Hepatocyte (in vitro differentiated cells): ENCODE results near the gene SUMO3. TPM values are rescaled to one million over a fixed set of nuclear protein-coding genes. Genes with fewer than 3 reads are reported as not detected.

Experiments
- DNase-seq: peaks from one replicate; pipeline ENCODE4 v3.0.0-alpha.2; 2016; ENCODE audit warnings: low spot score
- H2AFZ ChIP-seq: fragments of 200-600 bp; sonication (generic); 2 replicates; pipeline ENCODE4 v1.6.0; 2016; ENCODE audit warnings: antibody characterized with exemption, mild to moderate bottlenecking
- H3K27ac ChIP-seq: fragments of 200-600 bp; sonication (generic); 2 replicates; pipeline ENCODE4 v1.5.1; 2016; ENCODE audit warnings: mild to moderate bottlenecking
- H3K27me3 ChIP-seq: fragments of 200-600 bp; sonication (generic); 2 replicates; pipeline ENCODE4 v1.6.1; 2016
- H3K36me3 ChIP-seq: fragments of 200-600 bp; sonication (generic); replicated peaks from 2 replicates; pipeline ENCODE4 v1.5.1; 2016; ENCODE audit warnings: low read depth; ENCODE audit not compliant: insufficient read depth
- H3K4me1 ChIP-seq: fragments of 200-600 bp; sonication (generic); 2 replicates; pipeline ENCODE4 v1.5.1; 2016; ENCODE audit warnings: mild to moderate bottlenecking, moderate library complexity; ENCODE audit not compliant: insufficient read depth
- H3K4me2 ChIP-seq: fragments of 200-600 bp; sonication (generic); 2 replicates; pipeline ENCODE4 v1.6.0; 2016
- H3K4me3 ChIP-seq: fragments of 200-600 bp; sonication (generic); 2 replicates; pipeline ENCODE4 v1.5.1; 2016; ENCODE audit warnings: mild to moderate bottlenecking
- H3K79me2 ChIP-seq: fragments of 200-600 bp; sonication (generic); 2 replicates; pipeline ENCODE4 v1.6.0; 2017; ENCODE audit warnings: mild to moderate bottlenecking
- H3K9me2 ChIP-seq: fragments of 200-600 bp; sonication (generic); replicated peaks from 2 replicates; pipeline ENCODE4 v1.6.0; 2017; ENCODE audit warnings: mild to moderate bottlenecking; ENCODE audit not compliant: insufficient read depth
- H3K9me3 ChIP-seq: fragments of 200-600 bp; sonication (generic); 2 replicates; pipeline ENCODE4 v1.5.1; 2016; ENCODE audit warnings: low read depth, mild to moderate bottlenecking
- H4K20me1 ChIP-seq: fragments of 200-600 bp; sonication (generic); 2 replicates; pipeline ENCODE4 v1.6.0; 2016; ENCODE audit warnings: mild to moderate bottlenecking; ENCODE audit not compliant: insufficient read depth, poor library complexity, severe bottlenecking
- EZH2 ChIP-seq: fragments of 200-600 bp; sonication (generic); IDR thresholded peaks from 2 replicates; pipeline ENCODE4 v1.6.1; 2016; ENCODE audit warnings: antibody characterized with exemption, mild to moderate bottlenecking, borderline replicate concordance
- EZH2phosphoT487 ChIP-seq: fragments of 200-600 bp; sonication (generic); IDR thresholded peaks from one replicate; pipeline ENCODE4 v1.6.1; 2018; ENCODE audit warnings: antibody characterized with exemption, mild to moderate bottlenecking, low read depth, moderate library complexity; ENCODE audit not compliant: unreplicated experiment, severe bottlenecking
- WGBS: methylation state at CpG from one replicate; pipeline ENCODE4 v1.1.6; 2016; ENCODE audit warnings: low lambda C conversion rate; ENCODE audit errors: missing lambda C conversion rate; 5-methylcytosine and 5-hydroxymethylcytosine counted together
- polyA plus RNA-seq: library from polyadenylated mRNA; unstranded; fragments of >200 nt; fragmentation: Nextera tagmentation; extraction: Ambion mirVana; gene quantifications from 2 replicates; pipeline ENCODE4 v1.2.1, GENCODE V29; 2016
- total RNA-seq: library from RNA; depleted of rRNA; stranded (reverse); fragments of >200 nt; gene quantifications from 2 replicates; pipeline ENCODE4 v1.2.3, GENCODE V29; 2014
- TF ChIP-seq, protein P1 (sequence below): fragments of 200-600 bp; sonication (generic); IDR thresholded peaks from 2 replicates; pipeline ENCODE4 v1.5.1; 2016; ENCODE audit warnings: antibody characterized with exemption, mild to moderate bottlenecking; ENCODE audit not compliant: poor library complexity

SUMO3 gene
- total and polyA plus RNA-seq, 2 experiments from 2014 or later = 68.5 to 97.0 TPM

DNA sequence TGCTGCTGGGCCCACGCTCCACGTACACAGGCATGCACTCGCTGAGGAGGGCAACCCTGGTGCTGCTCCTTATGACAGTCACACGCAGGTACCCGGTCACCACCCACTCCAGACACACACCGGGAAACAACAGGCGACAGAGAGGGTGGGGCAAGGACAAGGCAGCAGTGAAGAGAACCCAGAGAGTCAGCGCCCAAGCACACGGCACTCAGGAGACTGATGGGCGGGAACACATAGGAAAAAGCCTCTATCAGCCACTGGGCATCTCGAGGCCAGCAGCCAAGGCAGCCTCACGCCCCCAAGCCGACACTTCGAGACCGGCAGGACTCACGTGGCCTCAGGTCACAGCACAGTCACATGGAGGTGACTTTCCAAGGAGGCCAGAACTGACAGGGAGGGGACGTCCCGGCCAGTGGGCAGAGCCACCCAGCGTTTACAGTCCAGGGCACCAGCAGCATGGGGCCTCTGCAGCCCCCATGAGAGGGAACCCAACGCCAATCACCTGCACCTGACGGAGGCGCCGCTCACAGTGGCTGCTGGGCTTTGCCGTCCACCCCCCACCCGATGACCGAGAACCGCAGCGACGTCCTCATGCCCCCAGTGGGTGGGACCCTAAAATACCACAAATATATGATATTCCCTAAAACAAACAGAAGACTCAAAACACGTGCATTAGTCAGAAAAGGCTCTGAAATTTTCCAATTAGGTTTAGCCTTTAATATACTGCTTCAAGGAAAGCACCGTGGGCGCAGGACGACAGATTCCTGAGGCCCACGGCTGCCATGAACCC lies 35.9 kb upstream of the SUMO3 start:
- peaks cover 31% of the 10 kb centered on the region for H3K4me1 ChIP-seq
- H3K79me2 ChIP-seq = peaks cover 78% of the 10 kb centered on the region
- DNase-seq = no peak
- no peaks in the 10 kb centered on the region for H3K9me2 ChIP-seq
- no peak overlapping the region for H3K4me3 ChIP-seq
- WGBS = 89% methylated on average over 34 of the region's 34 CpGs
- H3K9me3 ChIP-seq = no peaks in the 10 kb centered on the region
- peaks cover 50% of the 10 kb centered on the region for H4K20me1 ChIP-seq
- no peak overlapping the region for H3K4me2 ChIP-seq
- H3K36me3 ChIP-seq = peaks cover 4% of the 10 kb centered on the region
- no peak for TF ChIP-seq EZH2
- H2AFZ ChIP-seq = no peak overlapping the region
- no peaks in the 10 kb centered on the region for H3K27me3 ChIP-seq
- peak overlapping the region; percentile 85 for H3K27ac ChIP-seq

DNA sequence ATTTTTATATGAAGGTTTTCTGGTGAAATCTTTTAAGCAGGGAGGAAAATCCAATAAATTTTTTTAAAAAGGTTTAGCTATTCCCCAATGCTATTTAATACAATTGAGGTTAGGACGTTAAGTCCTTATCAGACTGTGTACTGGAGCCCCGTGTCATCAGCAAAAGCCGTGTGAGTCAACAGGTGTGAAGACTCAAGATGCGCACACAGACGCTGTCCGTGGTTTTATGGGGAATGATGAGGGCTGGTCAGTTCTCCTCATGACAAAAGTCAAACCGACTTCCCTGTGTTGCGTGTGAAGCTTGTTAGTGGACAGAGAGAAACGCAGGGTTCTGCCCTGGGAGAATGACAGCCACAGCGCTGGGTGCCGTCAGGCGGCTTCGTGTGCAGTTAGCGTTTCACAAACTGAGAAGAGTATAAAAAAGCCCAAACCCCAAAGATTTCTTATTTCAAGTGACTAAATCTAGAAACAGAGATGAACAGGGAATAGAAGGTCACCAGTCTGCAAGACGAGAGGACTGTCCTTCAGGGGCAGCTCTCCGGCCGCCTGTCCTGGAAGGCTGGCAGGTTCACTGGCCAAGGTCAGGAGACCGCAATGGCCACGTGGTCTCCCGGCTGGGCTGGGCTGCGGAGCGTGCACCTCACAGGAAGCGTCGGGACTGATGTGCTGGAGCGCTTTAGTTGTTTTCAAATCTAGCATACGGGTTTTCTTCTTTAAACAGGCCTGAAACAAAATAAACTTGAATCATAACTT lies 33.2 kb upstream of the SUMO3 start:
- Histone ChIP-seq H3K9me3 (no peaks in the 10 kb centered on the region), H3K4me2 (no peak overlapping the region), H3K4me1 (peaks cover 37% of the 10 kb centered on the region), H3K27ac (peak overlapping the region; percentile 85), H3K79me2 (peaks cover 50% of the 10 kb centered on the region), H2AFZ (no peak overlapping the region), H3K4me3 (no peak overlapping the region), H4K20me1 (peaks cover 22% of the 10 kb centered on the region), H3K36me3 (peaks cover 4% of the 10 kb centered on the region), H3K27me3 (no peaks in the 10 kb centered on the region), H3K9me2 (no peaks in the 10 kb centered on the region)
- WGBS = 85% methylated on average over 26 of the region's 26 CpGs
- DNase-seq = no peak
- TF ChIP-seq EZH2phosphoT487 = no peak
- TF ChIP-seq EZH2 = no peak
- TF ChIP-seq, protein P1, sequence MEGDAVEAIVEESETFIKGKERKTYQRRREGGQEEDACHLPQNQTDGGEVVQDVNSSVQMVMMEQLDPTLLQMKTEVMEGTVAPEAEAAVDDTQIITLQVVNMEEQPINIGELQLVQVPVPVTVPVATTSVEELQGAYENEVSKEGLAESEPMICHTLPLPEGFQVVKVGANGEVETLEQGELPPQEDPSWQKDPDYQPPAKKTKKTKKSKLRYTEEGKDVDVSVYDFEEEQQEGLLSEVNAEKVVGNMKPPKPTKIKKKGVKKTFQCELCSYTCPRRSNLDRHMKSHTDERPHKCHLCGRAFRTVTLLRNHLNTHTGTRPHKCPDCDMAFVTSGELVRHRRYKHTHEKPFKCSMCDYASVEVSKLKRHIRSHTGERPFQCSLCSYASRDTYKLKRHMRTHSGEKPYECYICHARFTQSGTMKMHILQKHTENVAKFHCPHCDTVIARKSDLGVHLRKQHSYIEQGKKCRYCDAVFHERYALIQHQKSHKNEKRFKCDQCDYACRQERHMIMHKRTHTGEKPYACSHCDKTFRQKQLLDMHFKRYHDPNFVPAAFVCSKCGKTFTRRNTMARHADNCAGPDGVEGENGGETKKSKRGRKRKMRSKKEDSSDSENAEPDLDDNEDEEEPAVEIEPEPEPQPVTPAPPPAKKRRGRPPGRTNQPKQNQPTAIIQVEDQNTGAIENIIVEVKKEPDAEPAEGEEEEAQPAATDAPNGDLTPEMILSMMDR = no peak

DNA sequence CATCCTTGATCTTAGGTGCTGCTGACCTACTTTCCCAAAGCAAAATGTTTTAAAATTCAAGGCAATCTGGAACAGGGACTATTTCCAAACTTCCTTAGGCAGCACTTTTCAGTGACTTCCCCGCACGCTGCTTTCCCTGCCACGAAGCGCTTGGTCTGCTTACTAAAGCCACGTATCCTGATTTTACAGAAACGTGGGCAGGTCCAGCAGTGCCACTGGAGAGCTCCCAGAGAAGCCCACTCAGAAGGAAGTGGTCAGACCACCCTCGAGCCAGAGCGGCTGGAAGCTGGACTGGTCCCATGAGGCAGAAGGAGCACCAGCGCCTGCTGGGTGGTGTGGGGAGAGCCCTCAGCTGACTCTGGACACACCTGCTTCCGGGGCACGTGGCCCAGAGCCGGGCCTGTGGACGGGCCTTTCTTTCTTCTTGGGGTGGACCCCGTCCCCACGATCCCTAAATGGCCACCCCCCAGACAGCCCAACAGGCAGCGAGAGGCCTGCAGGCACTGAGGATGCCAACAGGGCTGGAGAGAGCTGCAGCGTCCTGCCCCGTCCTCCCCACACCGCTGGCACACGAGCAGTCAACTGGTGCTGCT lies 32.4 kb upstream of the SUMO3 start:
- Histone ChIP-seq H2AFZ (no peak overlapping the region), H3K9me3 (no peaks in the 10 kb centered on the region), H3K27me3 (no peaks in the 10 kb centered on the region), H3K4me3 (no peak overlapping the region), H3K4me1 (peaks cover 42% of the 10 kb centered on the region), H4K20me1 (peaks cover 22% of the 10 kb centered on the region), H3K9me2 (no peaks in the 10 kb centered on the region), H3K79me2 (peaks cover 43% of the 10 kb centered on the region), H3K36me3 (peaks cover 4% of the 10 kb centered on the region), H3K27ac (peak overlapping the region; percentile 85), H3K4me2 (no peak overlapping the region)
- TF ChIP-seq, protein P1 = no peak
- TF ChIP-seq EZH2phosphoT487 (no peak), EZH2 (no peak)
- 95% methylated on average over 20 of the region's 20 CpGs for WGBS
- DNase-seq = no peak
